HCT116 (cell line): ENCODE data around the gene HSPG2. TPM values are rescaled to one million over a fixed set of nuclear protein-coding genes. Genes with fewer than 3 reads are reported as not detected.

Experiments used
- ATAC-seq: fragments of 200-7000 bp; cut with Tn5 transposase; 2 replicates; pipeline ENCODE4 v1.9.1; 2020; ENCODE audit warnings: mild to moderate bottlenecking, moderate library complexity
- BruUV-seq: library from RNA; stranded (reverse); fragments of 400-500 nt; replicated peaks from 2 replicates; lab custom pipeline; 2021; lab: Mats Ljungman, UMichigan
- CTCF ChIA-PET: fragments of 300-600 bp; sonication (Branson Sonifier 250); formaldehyde crosslinking; loops from one replicate; lab custom pipeline; 2021; ENCODE audit warnings: antibody characterized with exemption; lab: Charles Lee
- POLR2A ChIA-PET: fragments of 300-600, 350-600 bp; sonication (Branson Sonifier 250); formaldehyde crosslinking; loops from one replicate; lab custom pipeline; 2021; ENCODE audit warnings: antibody characterized with exemption; lab: Charles Lee
- RAD21 ChIA-PET, 2 experiments: fragments of 300-600 bp; sonication (Branson Sonifier 250); formaldehyde crosslinking; loops; one replicate each; lab custom pipeline; 2023; ENCODE audit warnings: low total read pairs in 2 of 2; ENCODE audit not compliant: uncharacterized antibody in 2 of 2, unreplicated experiment in 2 of 2, low non-redundant PET in 1 of 2; lab: Charles Lee
- DNase-seq: peaks from one replicate; pipeline ENCODE4 v3.0.0-alpha.2; 2010; ENCODE audit warnings: low read depth, low spot score
- H2AFZ ChIP-seq: fragments of 200-600 bp; shearing (Covaris generic), sonication (generic); 2 replicates; pipeline ENCODE4 v1.6.1; 2017; ENCODE audit warnings: low read depth, mixed run types, mixed read lengths, antibody characterized with exemption, low read length; ENCODE audit not compliant: poor library complexity, severe bottlenecking
- H3K27ac ChIP-seq: 2 replicates; pipeline ENCODE4 v1.5.1; 2012; ENCODE audit warnings: low read depth, low read length
- H3K27me3 ChIP-seq: fragments of 200-600 bp; sonication (generic); 2 replicates; pipeline ENCODE4 v1.6.1; 2016; ENCODE audit warnings: mixed run types, low read length, mixed read lengths; ENCODE audit not compliant: insufficient read depth
- H3K36me3 ChIP-seq, 2 experiments: fragments of 200-500 bp in 1 of 2; fragments of 200-600 bp in 1 of 2; sonication (Bioruptor generic) in 1 of 2; sonication (generic) in 1 of 2; 2 replicates each; pipeline versions ENCODE4 v1.5.1 to v1.6.1; 2014 to 2016; ENCODE audit warnings: low read length in 2 of 2, inconsistent platforms in 1 of 2, mixed read lengths in 1 of 2, mixed run types in 1 of 2; ENCODE audit not compliant: insufficient read depth in 2 of 2, control insufficient read depth in 1 of 2
- H3K4me1 ChIP-seq, 2 experiments: fragments of 200-600 bp in 1 of 2; sonication (generic) in 1 of 2; 2 replicates each; pipeline versions ENCODE4 v1.5.1 to v1.6.1; 2012 to 2017; ENCODE audit warnings: low read length in 2 of 2, inconsistent platforms in 1 of 2, mild to moderate bottlenecking in 1 of 2, mixed read lengths in 1 of 2, mixed run types in 1 of 2, moderate library complexity in 1 of 2; ENCODE audit not compliant: insufficient read depth in 2 of 2, control insufficient read depth in 1 of 2
- H3K4me2 ChIP-seq: fragments of 200-600 bp; sonication (generic); 2 replicates; pipeline ENCODE4 v1.6.1; 2017; ENCODE audit warnings: mixed run types, low read length, mixed read lengths
- H3K4me3 ChIP-seq, 2 experiments: fragments of 200-600 bp in 1 of 2; sonication (generic) in 1 of 2; replicated peaks in 1 of 2; 2 replicates each; pipeline ENCODE4 v1.5.1; 2011 to 2016; ENCODE audit warnings: low read length in 2 of 2, control low read depth in 1 of 2, low read depth in 1 of 2, mild to moderate bottlenecking in 1 of 2, mixed read lengths in 1 of 2, mixed run types in 1 of 2
- H3K79me2 ChIP-seq: fragments of 200-600 bp; sonication (generic); 2 replicates; pipeline ENCODE4 v1.6.1; 2017; ENCODE audit warnings: mild to moderate bottlenecking, mixed run types, low read length, moderate library complexity, mixed read lengths; ENCODE audit not compliant: insufficient read depth
- H3K9ac ChIP-seq: fragments of 200-600 bp; sonication (generic); 2 replicates; pipeline ENCODE4 v1.6.1; 2016; ENCODE audit warnings: low read length, mixed read lengths
- H3K9me2 ChIP-seq: fragments of 200-600 bp; sonication (generic), shearing (Covaris generic); 2 replicates; pipeline ENCODE4 v1.6.1; 2017; ENCODE audit warnings: mixed run types, mild to moderate bottlenecking, moderate library complexity; ENCODE audit not compliant: insufficient read depth
- H3K9me3 ChIP-seq, 2 experiments: fragments of 200-500 bp in 1 of 2; fragments of 200-600 bp in 1 of 2; sonication (Bioruptor generic) in 1 of 2; sonication (generic) in 1 of 2; 2 replicates each; pipeline ENCODE4 v1.6.1; 2014 to 2017; ENCODE audit warnings: low read length in 2 of 2, mixed read lengths in 2 of 2, inconsistent platforms in 1 of 2, low read depth in 1 of 2, mild to moderate bottlenecking in 1 of 2, mixed run types in 1 of 2, moderate library complexity in 1 of 2; ENCODE audit not compliant: control insufficient read depth in 1 of 2, insufficient read depth in 1 of 2
- H4K20me1 ChIP-seq: fragments of 200-600 bp; sonication (generic), shearing (Covaris generic); 2 replicates; pipeline ENCODE4 v1.6.1; 2017; ENCODE audit warnings: mixed run types, mild to moderate bottlenecking, moderate library complexity; ENCODE audit not compliant: insufficient read depth
- CEBPB ChIP-seq: IDR thresholded peaks from 2 replicates; pipeline ENCODE4 v1.6.1; 2012; ENCODE audit warnings: low read depth
- CTCF ChIP-seq, 3 experiments: fragments of 200-600 bp in 1 of 3; sonication (generic) in 1 of 3; IDR thresholded peaks in 2 of 3; conservative IDR thresholded peaks in 1 of 3; 2 replicates each; pipeline ENCODE4 v1.5.1; 2012 to 2017; ENCODE audit warnings: low read depth in 2 of 3, low read length in 2 of 3, antibody characterized with exemption in 1 of 3, borderline replicate concordance in 1 of 3, control low read depth in 1 of 3, mild to moderate bottlenecking in 1 of 3, mixed read lengths in 1 of 3, mixed run types in 1 of 3, moderate library complexity in 1 of 3; ENCODE audit not compliant: insufficient read depth in 1 of 3
- EGR1 ChIP-seq: IDR thresholded peaks from 2 replicates; pipeline ENCODE4 v1.6.1; 2012; ENCODE audit warnings: low read depth
- ELF1 ChIP-seq: IDR thresholded peaks from 2 replicates; pipeline ENCODE4 v1.6.1; 2012; ENCODE audit warnings: low read depth, borderline replicate concordance
- EZH2phosphoT487 ChIP-seq: fragments of 200-600 bp; IDR thresholded peaks from 2 replicates; pipeline ENCODE4 v1.6.1; 2018; ENCODE audit warnings: antibody characterized with exemption, borderline replicate concordance
- MAX ChIP-seq: IDR thresholded peaks from 2 replicates; pipeline ENCODE4 v1.6.1; 2012
- POLR2A ChIP-seq: IDR thresholded peaks from 2 replicates; pipeline ENCODE4 v1.7.0; 2011; ENCODE audit warnings: borderline replicate concordance; ENCODE audit not compliant: insufficient read depth, insufficient read length; ENCODE audit errors: extremely low read depth
- SIN3A ChIP-seq: IDR thresholded peaks from 2 replicates; pipeline ENCODE4 v1.6.1; 2012; ENCODE audit warnings: low read depth
- SP1 ChIP-seq: IDR thresholded peaks from 2 replicates; pipeline ENCODE4 v1.6.1; 2012; ENCODE audit warnings: low read depth
- SRF ChIP-seq: IDR thresholded peaks from 2 replicates; pipeline ENCODE4 v1.6.1; 2012; ENCODE audit warnings: low read depth
- ZFX ChIP-seq: fragments of 450-650 bp; IDR thresholded peaks from 2 replicates; pipeline ENCODE4 v1.6.1; 2017
- intact Hi-C: fragments of 100-400 bp; cut with micrococcal nuclease; formaldehyde crosslinking; loops from 2 replicates; pipeline ENCODE4 v1.10.0; 2022
- total RNA-seq: library from RNA; stranded (reverse); gene quantifications from one replicate; pipeline ENCODE4 v1.2.1, GENCODE V29; 2021; ENCODE audit not compliant: unreplicated experiment

Gene HSPG2
- total RNA-seq, 1 experiment from 2014 or later, result 55.7 TPM

- no peak for TF ChIP-seq CTCF (IDR thresholded peaks at IDR 0.05 in 2 of 3, conservative IDR thresholded peaks at IDR 0.05 in 1 of 3; ENCODE audit: borderline replicate concordance in 1 of 3, insufficient read depth in 1 of 3, low read depth in 2 of 3, low read length in 2 of 3)
- no peak for TF ChIP-seq MAX
- TF ChIP-seq SIN3A, result no peak
- no peak for TF ChIP-seq CEBPB
- no peak for TF ChIP-seq ZFX
- TF ChIP-seq EZH2phosphoT487, result no peak
- TF ChIP-seq, all 23 proteins: peak for 0
Observed at GRCh38 chr1:21879928-21880618, 57.0 kb downstream of the HSPG2 start (continued).

- RAD21 ChIA-PET, result no interaction called here
- Histone ChIP-seq H3K27me3 (no peaks in the 10 kb centered on the region), H3K36me3 (peaks cover 0 to 2% of the 10 kb centered on the region in 2 experiments; a peak in 1 of 4 replicates), H4K20me1 (no peaks in the 10 kb centered on the region), H3K79me2 (no peaks in the 10 kb centered on the region), H3K4me2 (no peak overlapping the region), H3K27ac (no peak overlapping the region), H3K9me3 (no peaks in the 10 kb centered on the region), H3K9ac (no peak overlapping the region), H2AFZ (no peak overlapping the region), H3K4me1 (no peaks in the 10 kb centered on the region), H3K4me3 (no peak overlapping the region), H3K9me2 (no peaks in the 10 kb centered on the region)
- POLR2A ChIA-PET, result no interaction called here
- DNase-seq (no peak), ATAC-seq (no peak)
- no peak for TF ChIP-seq EGR1
- no peak for TF ChIP-seq ZFX
- TF ChIP-seq CEBPB, result no peak
- TF ChIP-seq POLR2A, result no peak
- TF ChIP-seq SRF, result no peak
- no peak for TF ChIP-seq ELF1
- no peak for TF ChIP-seq SP1
- intact Hi-C loops, result no loop called here
- BruUV-seq, result no TSS peak
- CTCF ChIA-PET, result no interaction called here
Observed at GRCh38 chr1:21878840-21879478, 58.2 kb downstream of the HSPG2 start.
